ENCODE measurements around the gene GLIPR1L2.

GLIPR1L2 gene

DNA sequence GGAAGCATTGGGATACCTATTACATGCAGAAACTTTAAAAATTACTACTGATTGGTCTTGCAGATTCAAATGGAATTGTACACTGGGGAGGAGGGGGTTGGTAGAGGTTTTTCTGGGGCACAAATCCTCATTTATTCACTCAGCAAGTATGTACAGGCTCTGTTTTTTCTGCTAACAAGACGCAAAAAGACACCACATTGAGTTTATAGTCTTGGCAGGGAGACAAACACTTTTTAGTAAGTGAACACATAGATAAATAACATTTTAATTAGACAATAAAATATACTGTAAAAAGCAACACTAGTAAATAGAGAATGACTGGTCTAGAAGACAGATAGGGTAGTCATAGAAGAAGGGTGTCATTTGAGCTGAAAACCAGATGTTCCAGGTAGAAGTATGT is 23.8 kb downstream of the GLIPR1L2 start:
- Histone ChIP-seq H3K4me1 (ENCODE audit: low read length) (no peaks in the 10 kb centered on the region), H4K20me1 (ENCODE audit: insufficient read depth, low read length) (no peaks in the 10 kb centered on the region), H3K27ac (ENCODE audit: low read length) (no peak overlapping the region), H3K4me2 (ENCODE audit: low read depth, low read length) (no peak overlapping the region), H3K36me3 (replicated peaks; ENCODE audit: insufficient read depth, low read length) (no peaks in the 10 kb centered on the region), H3K4me3 (ENCODE audit: low read length) (no peak overlapping the region), H2AFZ (ENCODE audit: low read length) (no peak overlapping the region), H3K9me3 (replicated peaks; ENCODE audit: insufficient read depth, low read length) (no peaks in the 10 kb centered on the region), H3K9me2 (replicated peaks; ENCODE audit: insufficient read depth, low read length) (no peaks in the 10 kb centered on the region), H3K9ac (ENCODE audit: low read length) (no peak overlapping the region), H3K79me2 (ENCODE audit: low read length) (no peaks in the 10 kb centered on the region), H3K27me3 (replicated peaks; ENCODE audit: insufficient read depth, low read length) (no peaks in the 10 kb centered on the region), H3F3A (ENCODE audit: insufficient read depth, low read length) (no peaks in the 10 kb centered on the region)
- TF ChIP-seq EZH2phosphoT487 (IDR thresholded peaks at IDR 0.05; ENCODE audit: low read length) (no peak), EZH2 (optimal IDR thresholded peaks at IDR 0.05; ENCODE audit: low read depth, low read length) (no peak)
- TF ChIP-seq, protein P1, sequence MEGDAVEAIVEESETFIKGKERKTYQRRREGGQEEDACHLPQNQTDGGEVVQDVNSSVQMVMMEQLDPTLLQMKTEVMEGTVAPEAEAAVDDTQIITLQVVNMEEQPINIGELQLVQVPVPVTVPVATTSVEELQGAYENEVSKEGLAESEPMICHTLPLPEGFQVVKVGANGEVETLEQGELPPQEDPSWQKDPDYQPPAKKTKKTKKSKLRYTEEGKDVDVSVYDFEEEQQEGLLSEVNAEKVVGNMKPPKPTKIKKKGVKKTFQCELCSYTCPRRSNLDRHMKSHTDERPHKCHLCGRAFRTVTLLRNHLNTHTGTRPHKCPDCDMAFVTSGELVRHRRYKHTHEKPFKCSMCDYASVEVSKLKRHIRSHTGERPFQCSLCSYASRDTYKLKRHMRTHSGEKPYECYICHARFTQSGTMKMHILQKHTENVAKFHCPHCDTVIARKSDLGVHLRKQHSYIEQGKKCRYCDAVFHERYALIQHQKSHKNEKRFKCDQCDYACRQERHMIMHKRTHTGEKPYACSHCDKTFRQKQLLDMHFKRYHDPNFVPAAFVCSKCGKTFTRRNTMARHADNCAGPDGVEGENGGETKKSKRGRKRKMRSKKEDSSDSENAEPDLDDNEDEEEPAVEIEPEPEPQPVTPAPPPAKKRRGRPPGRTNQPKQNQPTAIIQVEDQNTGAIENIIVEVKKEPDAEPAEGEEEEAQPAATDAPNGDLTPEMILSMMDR (IDR thresholded peaks at IDR 0.05; ENCODE audit: low read length), result no peak
- DNase-seq, result no peak

DNA sequence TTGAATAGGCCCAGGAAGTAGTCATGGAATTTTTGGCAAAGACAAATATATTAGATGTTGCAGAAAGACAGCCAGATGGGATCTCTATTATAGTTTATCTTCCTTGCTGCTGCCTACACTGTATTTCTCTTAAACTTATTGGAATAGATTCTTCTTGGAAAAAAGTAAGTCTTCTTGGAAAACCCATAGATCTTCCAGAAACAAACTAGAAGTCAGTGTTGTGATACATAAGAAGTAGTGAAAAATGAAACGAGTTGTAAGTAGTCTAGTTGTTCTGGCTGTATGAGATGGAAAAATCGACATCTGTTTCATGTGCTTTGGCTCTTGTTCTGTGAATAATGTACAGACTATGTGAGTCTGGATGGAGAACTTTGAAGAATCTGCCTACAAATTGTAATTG is 29.0 kb downstream of the GLIPR1L2 start:
- no peaks in the 10 kb centered on the region for H3K9me2 ChIP-seq (replicated peaks; ENCODE audit: insufficient read depth, low read length)
- H3K9ac ChIP-seq (ENCODE audit: low read length), result no peak overlapping the region
- H3F3A ChIP-seq (ENCODE audit: insufficient read depth, low read length), result no peaks in the 10 kb centered on the region
- no peak overlapping the region for H3K4me3 ChIP-seq (ENCODE audit: low read length)
- no peaks in the 10 kb centered on the region for H3K9me3 ChIP-seq (replicated peaks; ENCODE audit: insufficient read depth, low read length)
- H4K20me1 ChIP-seq (ENCODE audit: insufficient read depth, low read length), result no peaks in the 10 kb centered on the region
- no peak overlapping the region for H3K27ac ChIP-seq (ENCODE audit: low read length)
- H3K36me3 ChIP-seq (replicated peaks; ENCODE audit: insufficient read depth, low read length), result no peaks in the 10 kb centered on the region
- no peaks in the 10 kb centered on the region for H3K79me2 ChIP-seq (ENCODE audit: low read length)
- H3K4me2 ChIP-seq (ENCODE audit: low read depth, low read length), result no peak overlapping the region
- no peaks in the 10 kb centered on the region for H3K4me1 ChIP-seq (ENCODE audit: low read length)
- H3K27me3 ChIP-seq (replicated peaks; ENCODE audit: insufficient read depth, low read length), result no peaks in the 10 kb centered on the region
- TF ChIP-seq, protein P1 (IDR thresholded peaks at IDR 0.05; ENCODE audit: low read length), result no peak
- TF ChIP-seq EZH2phosphoT487 (IDR thresholded peaks at IDR 0.05; ENCODE audit: low read length) (no peak), EZH2 (optimal IDR thresholded peaks at IDR 0.05; ENCODE audit: low read depth, low read length) (no peak)
- no peak for DNase-seq
- H2AFZ ChIP-seq (ENCODE audit: low read length), result no peak overlapping the region

DNA sequence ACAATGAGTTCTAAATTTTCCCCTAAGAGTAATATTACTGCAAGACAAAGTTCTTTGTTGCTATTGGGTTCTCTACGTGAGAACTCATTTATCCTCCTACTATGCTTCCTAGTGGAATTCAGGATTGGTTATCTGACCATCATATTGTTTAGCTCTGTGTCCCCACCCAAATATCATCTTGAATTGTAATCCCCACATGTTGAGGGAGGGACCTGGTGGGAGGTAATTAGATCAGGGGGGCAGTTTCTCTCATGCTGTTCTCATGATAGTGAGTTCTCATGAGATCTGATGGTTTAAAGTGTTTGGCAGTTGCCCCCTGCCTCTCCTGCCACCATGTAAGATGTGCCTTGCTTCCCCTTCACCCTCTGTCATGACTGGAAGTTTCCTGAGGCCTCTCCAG is 36.6 kb downstream of the GLIPR1L2 start:
- Histone ChIP-seq H3F3A (ENCODE audit: insufficient read depth, low read length) (no peaks in the 10 kb centered on the region), H3K27ac (ENCODE audit: low read length) (no peak overlapping the region), H3K36me3 (replicated peaks; ENCODE audit: insufficient read depth, low read length) (no peaks in the 10 kb centered on the region), H3K27me3 (replicated peaks; ENCODE audit: insufficient read depth, low read length) (no peaks in the 10 kb centered on the region), H3K9ac (ENCODE audit: low read length) (no peak overlapping the region), H3K9me3 (replicated peaks; ENCODE audit: insufficient read depth, low read length) (no peaks in the 10 kb centered on the region), H3K4me2 (ENCODE audit: low read depth, low read length) (no peak overlapping the region), H2AFZ (ENCODE audit: low read length) (no peak overlapping the region), H3K4me1 (ENCODE audit: low read length) (no peaks in the 10 kb centered on the region), H4K20me1 (ENCODE audit: insufficient read depth, low read length) (no peaks in the 10 kb centered on the region), H3K9me2 (replicated peaks; ENCODE audit: insufficient read depth, low read length) (no peaks in the 10 kb centered on the region), H3K4me3 (ENCODE audit: low read length) (no peak overlapping the region), H3K79me2 (ENCODE audit: low read length) (no peaks in the 10 kb centered on the region)
- TF ChIP-seq EZH2 (optimal IDR thresholded peaks at IDR 0.05; ENCODE audit: low read depth, low read length), result no peak
- TF ChIP-seq, protein P1 (IDR thresholded peaks at IDR 0.05; ENCODE audit: low read length), result no peak
- no peak for TF ChIP-seq EZH2phosphoT487 (IDR thresholded peaks at IDR 0.05; ENCODE audit: low read length)
- DNase-seq, result no peak

All from MM.1S (cell line).